Common myeloid progenitor, CD34-positive (primary cell): ENCODE measurements around the gene RHBDF1.

Source experiments
- CTCF ChIA-PET: fragments of 350-600 bp; sonication (Branson Sonifier 250); formaldehyde crosslinking; loops from one replicate; lab custom pipeline; 2021; ENCODE audit warnings: antibody characterized with exemption; lab: Charles Lee
- POLR2A ChIA-PET: fragments of 350-600 bp; sonication (Branson Sonifier 250); formaldehyde crosslinking; loops from one replicate; lab custom pipeline; 2021; ENCODE audit warnings: antibody characterized with exemption; lab: Charles Lee
- DNase-seq, 3 donors: peaks; one replicate each; pipeline versions ENCODE4 v3.0.0 to v3.0.0-alpha.2; 2013
- H3K27ac ChIP-seq, 2 experiments: 1 replicate in 1 of 2; 2 replicates in 1 of 2; pipeline ENCODE4 v1.7.0; 2013; ENCODE audit warnings: inconsistent platforms in 2 of 2, low read length in 2 of 2, mild to moderate bottlenecking in 2 of 2, low read depth in 1 of 2, moderate library complexity in 1 of 2; ENCODE audit not compliant: severe bottlenecking in 2 of 2, insufficient read depth in 1 of 2, poor library complexity in 1 of 2
- H3K27me3 ChIP-seq, 5 experiments: replicated peaks in 2 of 5; 1 replicate in 3 of 5; 2 replicates in 2 of 5; pipeline versions ENCODE4 v1.6.1 to v1.7.0; 2013; ENCODE audit warnings: low read length in 4 of 5, mild to moderate bottlenecking in 2 of 5, moderate library complexity in 2 of 5, inconsistent platforms in 1 of 5; ENCODE audit not compliant: insufficient read depth in 5 of 5, control insufficient read depth in 4 of 5
- H3K36me3 ChIP-seq, 4 experiments: 1 replicate in 2 of 4; 2 replicates in 2 of 4; pipeline versions ENCODE4 v1.6.1 to v1.7.0; 2013; ENCODE audit warnings: low read length in 3 of 4, control low read depth in 1 of 4, mild to moderate bottlenecking in 1 of 4; ENCODE audit not compliant: control insufficient read depth in 4 of 4, insufficient read depth in 4 of 4
- H3K4me1 ChIP-seq, 4 experiments: 1 replicate in 3 of 4; 2 replicates in 1 of 4; pipeline versions ENCODE4 v1.6.1 to v1.7.1; 2013; ENCODE audit warnings: low read length in 3 of 4, mild to moderate bottlenecking in 3 of 4, control low read depth in 1 of 4, inconsistent platforms in 1 of 4, moderate library complexity in 1 of 4; ENCODE audit not compliant: control insufficient read depth in 4 of 4, insufficient read depth in 4 of 4; ENCODE audit errors: control extremely low read depth in 1 of 4
- H3K4me3 ChIP-seq, 7 experiments: 1 replicate in 4 of 7; 2 replicates in 3 of 7; pipeline versions ENCODE4 v1.5.1 to v1.7.0; 2013; ENCODE audit warnings: mild to moderate bottlenecking in 7 of 7, low read length in 6 of 7, moderate library complexity in 6 of 7, inconsistent platforms in 2 of 7, low read depth in 2 of 7, control low read depth in 1 of 7; ENCODE audit not compliant: insufficient read depth in 4 of 7, control insufficient read depth in 1 of 7; ENCODE audit errors: extremely low read depth in 1 of 7
- H3K9me3 ChIP-seq, 5 experiments: 1 replicate in 4 of 5; 2 replicates in 1 of 5; pipeline versions ENCODE4 v1.6.1 to v1.7.1; 2013; ENCODE audit warnings: low read length in 4 of 5, mild to moderate bottlenecking in 2 of 5, inconsistent platforms in 1 of 5, low read depth in 1 of 5, moderate library complexity in 1 of 5; ENCODE audit not compliant: control insufficient read depth in 4 of 5, insufficient read depth in 2 of 5; ENCODE audit errors: control extremely low read depth in 1 of 5
- WGBS: methylation state at CpG from one replicate; pipeline ENCODE4 v1.1.5; 2013; ENCODE audit not compliant: insufficient coverage; 5-methylcytosine and 5-hydroxymethylcytosine counted together

RHBDF1 gene

GRCh38 chr16:44655-45054 is 27.8 kb downstream of the RHBDF1 start:
- H3K36me3 ChIP-seq = peaks cover 5 to 61% (median 37%) of the 10 kb centered on the region in 4 experiments
- H3K4me1 ChIP-seq = peaks cover 0 to 8% (median 0%) of the 10 kb centered on the region in 4 experiments
- WGBS = 97% methylated on average over 4 of the region's 8 CpGs
- no peaks in the 10 kb centered on the region for H3K9me3 ChIP-seq
- no peak overlapping the region for H3K4me3 ChIP-seq
- H3K27ac ChIP-seq = no peak overlapping the region
- ChIA-PET POLR2A (no interaction called here), CTCF (interaction anchor here (0.9 to 2.3 kb wide), 2 partner anchors 73 to 165 kb away, joined by 3 to 6 read pairs; no protein-coding TSS in a partner anchor)
- no peak for DNase-seq
- H3K27me3 ChIP-seq = no peaks in the 10 kb centered on the region

- ChIA-PET POLR2A (no interaction called here), CTCF (interaction anchor here (1.1 kb wide), 1 partner anchor 25 kb away, joined by 4 read pairs; no protein-coding TSS in a partner anchor)
- no peak for DNase-seq
- Histone ChIP-seq H3K4me3 (no peak overlapping the region), H3K27me3 (no peaks in the 10 kb centered on the region), H3K36me3 (peaks cover 5 to 71% (median 37%) of the 10 kb centered on the region in 4 experiments), H3K4me1 (peaks cover 0 to 21% (median 7%) of the 10 kb centered on the region in 4 experiments), H3K27ac (no peak overlapping the region), H3K9me3 (no peaks in the 10 kb centered on the region)
- 100% methylated on average over 3 of the region's 5 CpGs for WGBS
These were observed 29.1 kb downstream of the RHBDF1 start for GRCh38 chr16:43294-43693.

DNA sequence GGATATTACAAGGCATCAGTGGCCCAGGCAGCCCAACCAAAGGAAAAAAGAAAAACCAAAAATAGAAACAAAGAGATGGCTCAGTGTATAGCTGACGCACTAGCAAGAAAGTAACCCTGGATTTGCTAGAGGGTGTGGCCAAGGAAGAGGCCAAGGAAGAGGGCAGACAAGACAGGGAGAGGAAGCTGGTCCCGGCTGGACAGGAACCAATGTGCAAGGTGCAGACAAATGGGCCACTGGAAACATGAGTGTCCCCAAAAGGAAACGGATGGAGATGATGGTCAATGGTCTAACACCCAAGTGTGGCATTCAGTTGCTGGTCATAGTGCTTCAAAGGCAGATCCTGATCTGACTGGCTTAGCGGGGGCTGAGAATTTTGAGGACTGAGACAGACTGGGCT is 29.7 kb downstream of the RHBDF1 start:
- no peak overlapping the region for H3K27ac ChIP-seq
- ChIA-PET CTCF (no interaction called here), POLR2A (no interaction called here)
- no peaks in the 10 kb centered on the region for H3K9me3 ChIP-seq
- H3K4me3 ChIP-seq = no peak overlapping the region
- WGBS = 87% methylated on average over 4 of the region's 4 CpGs
- H3K36me3 ChIP-seq = peaks cover 5 to 72% (median 36%) of the 10 kb centered on the region in 4 experiments
- no peaks in the 10 kb centered on the region for H3K27me3 ChIP-seq
- DNase-seq = no peak
- H3K4me1 ChIP-seq = peaks cover 0 to 23% (median 7%) of the 10 kb centered on the region in 4 experiments

GRCh38 chr16:42069-42457 is 30.4 kb downstream of the RHBDF1 start:
- CTCF ChIA-PET = no interaction called here
- peaks cover 4 to 73% (median 34%) of the 10 kb centered on the region in 4 experiments for H3K36me3 ChIP-seq

DNA sequence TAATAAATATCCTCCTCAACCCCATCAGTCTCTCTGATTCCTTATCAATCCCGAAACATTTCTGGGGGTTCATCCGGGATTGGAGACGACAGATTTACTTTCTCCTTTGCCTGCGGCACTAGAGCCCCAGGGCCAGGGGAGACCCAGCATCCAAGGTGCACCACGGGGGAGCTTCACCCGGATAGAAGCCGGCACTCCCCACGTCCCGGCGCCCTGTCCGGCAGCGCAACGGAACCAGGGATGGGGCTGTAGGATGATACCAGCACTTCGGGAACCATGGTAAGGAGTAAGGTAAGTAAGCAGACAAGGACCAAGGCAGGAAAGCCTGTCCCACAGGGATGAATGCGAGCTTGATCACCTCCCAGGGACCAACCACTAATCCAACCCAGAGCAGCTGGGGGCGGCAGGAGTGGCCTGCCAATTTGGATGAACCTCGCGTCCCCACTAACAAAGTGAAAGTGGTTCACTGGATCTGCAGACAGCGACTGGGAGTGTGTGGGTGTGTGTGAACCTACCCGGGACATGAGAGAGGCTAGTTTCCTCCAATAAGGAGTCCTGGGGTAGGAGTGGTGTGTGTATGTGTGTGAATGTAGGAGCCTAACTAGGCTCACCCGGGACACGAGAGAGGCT is 30.9 kb downstream of the RHBDF1 start:
- ChIA-PET POLR2A (no interaction called here), CTCF (no interaction called here)
- Histone ChIP-seq H3K4me1 (peaks cover 0 to 23% (median 7%) of the 10 kb centered on the region in 4 experiments), H3K4me3 (no peak overlapping the region), H3K27ac (no peak overlapping the region), H3K27me3 (no peaks in the 10 kb centered on the region), H3K36me3 (peaks cover 3 to 69% (median 32%) of the 10 kb centered on the region in 4 experiments), H3K9me3 (no peaks in the 10 kb centered on the region)
- no peak for DNase-seq
- WGBS = 98% methylated on average over 18 of the region's 22 CpGs

More at GRCh38 chr16:42069-42457, 30.4 kb downstream of the RHBDF1 start:
- Histone ChIP-seq H3K4me3 (no peak overlapping the region), H3K9me3 (no peaks in the 10 kb centered on the region), H3K4me1 (peaks cover 0 to 23% (median 7%) of the 10 kb centered on the region in 4 experiments), H3K27ac (no peak overlapping the region), H3K27me3 (no peaks in the 10 kb centered on the region)
- POLR2A ChIA-PET = no interaction called here
- 98% methylated on average over 11 of the region's 11 CpGs for whole genome bisulfite sequencing
- no peak for DNase-seq

DNA sequence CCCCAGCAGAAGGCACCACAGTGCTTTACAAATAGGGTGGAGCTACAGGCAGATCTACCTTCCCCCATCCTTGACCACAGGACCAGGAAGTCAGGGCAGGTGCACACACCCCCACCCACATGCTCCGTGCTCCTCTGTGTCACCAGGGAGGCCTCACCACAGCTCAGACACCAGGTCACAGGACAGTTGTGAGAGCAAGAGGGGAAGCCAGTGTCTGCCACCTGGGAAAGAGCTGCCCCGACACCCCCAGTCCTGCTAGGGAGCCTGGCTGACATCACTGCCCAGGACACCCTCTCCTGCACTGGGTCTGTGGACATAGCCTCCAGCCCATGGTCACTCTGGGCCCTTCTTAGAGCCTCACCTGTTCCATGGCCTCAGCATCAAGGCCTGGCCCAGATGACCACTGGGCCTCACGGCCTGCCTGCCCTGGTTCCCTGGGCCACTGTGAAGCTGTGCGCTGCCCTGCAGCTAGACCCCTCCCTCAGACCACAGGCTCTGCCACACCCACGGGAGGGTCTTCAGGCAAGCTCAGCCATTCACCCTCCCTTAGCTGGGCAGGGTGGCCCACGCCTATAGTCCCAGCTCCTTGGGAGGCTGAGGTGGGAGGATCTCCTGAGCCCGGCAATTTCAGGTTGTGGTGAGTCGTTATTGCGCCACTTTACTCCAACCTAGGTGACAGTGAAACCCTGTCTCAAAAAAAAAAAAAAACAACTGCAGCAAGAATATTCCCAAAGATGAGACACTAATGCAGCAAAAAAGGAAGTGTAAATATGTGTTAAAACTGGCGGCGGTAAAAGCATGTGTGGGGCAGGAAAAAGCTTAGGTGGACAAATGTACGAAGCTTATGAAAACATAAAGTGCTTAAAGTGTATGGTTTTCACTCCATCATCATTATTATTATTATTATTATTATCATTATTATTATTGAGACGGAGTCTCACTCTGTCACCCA is 33.2 kb downstream of the RHBDF1 start:
- H3K9me3 ChIP-seq = no peaks in the 10 kb centered on the region
- peak in 2 of 3 donors; percentile 30 to 51 for DNase-seq
- whole genome bisulfite sequencing = 70% methylated on average over 5 of the region's 13 CpGs
- peaks cover 0 to 41% (median 23%) of the 10 kb centered on the region in 4 experiments for H3K4me1 ChIP-seq
- ChIA-PET POLR2A (interaction anchor here (1.7 kb wide), 1 partner anchor 14 kb away, joined by 4 read pairs; the partner anchor contains the start of genes POLR3K and SNRNP25), CTCF (interaction anchor here (0.9 to 1.7 kb wide), 4 partner anchors 17 to 58 kb away, joined by 3 to 6 read pairs (median 3); no protein-coding TSS in a partner anchor)
- H3K27me3 ChIP-seq = no peaks in the 10 kb centered on the region
- no peak overlapping the region for H3K4me3 ChIP-seq
- H3K27ac ChIP-seq = peak overlapping the region in 1 of 2 experiments; percentile 36
- peaks cover 0 to 50% (median 17%) of the 10 kb centered on the region in 4 experiments for H3K36me3 ChIP-seq
